ENCODE results near the gene GRHL3. TPM values are rescaled to one million over a fixed set of nuclear protein-coding genes. Genes with fewer than 3 reads are reported as not detected.

GRHL3 gene
- total RNA-seq, 1 donor from 2014 or later, result 6.9 TPM

GRCh38 chr1:24384251-24385090 is 65.3 kb downstream of the GRHL3 start:
- peak overlapping the region; percentile 23 for H3K27ac ChIP-seq (ENCODE audit: low read depth, low read length)
- H3K4me2 ChIP-seq (ENCODE audit: low read length), result peak overlapping the region; percentile 71

GRCh38 chr1:24385160-24385940 is 66.2 kb downstream of the GRHL3 start:
- Mint-ChIP-seq H3K4me1 (ENCODE audit: low read depth, unreplicated experiment) (peaks cover 20% of the 10 kb centered on the region), H3K36me3 (ENCODE audit: low read depth, unreplicated experiment) (peaks cover 27% of the 10 kb centered on the region), H3K4me3 (ENCODE audit: unreplicated experiment) (no peak overlapping the region), H3K27ac (ENCODE audit: unreplicated experiment) (no peak overlapping the region), H3K27me3 (ENCODE audit: low read depth, unreplicated experiment) (no peaks in the 10 kb centered on the region), H3K9me3 (ENCODE audit: unreplicated experiment) (no peaks in the 10 kb centered on the region)
- peaks cover 15% of the 10 kb centered on the region for H3K4me1 ChIP-seq (ENCODE audit: insufficient read depth, low read length)
- no peaks in the 10 kb centered on the region for H3K36me3 ChIP-seq (ENCODE audit: insufficient read depth, low read length)
- no peaks in the 10 kb centered on the region for H3K9me3 ChIP-seq (ENCODE audit: insufficient read depth, low read depth, low read length)
- H3K4me3 ChIP-seq (ENCODE audit: insufficient read depth, low read depth, low read length), result no peak overlapping the region
- DNase-seq (ENCODE audit: low read depth) (peak; percentile 68), FAIRE-seq (peak; percentile 37)
- H3K4me2 ChIP-seq (ENCODE audit: low read length), result no peak overlapping the region
- no peak overlapping the region for H3K27ac ChIP-seq (ENCODE audit: low read depth, low read length)
- no peaks in the 10 kb centered on the region for H4K20me1 ChIP-seq (ENCODE audit: insufficient read depth, low read length)
- no peaks in the 10 kb centered on the region for H3K27me3 ChIP-seq (ENCODE audit: insufficient read depth, low read length)
- H2AFZ ChIP-seq (ENCODE audit: low read depth, low read length), result no peak overlapping the region
- H3K79me2 ChIP-seq (ENCODE audit: insufficient read depth, low read length), result no peaks in the 10 kb centered on the region
- peak; percentile 47 for TF ChIP-seq CTCF (IDR thresholded peaks at IDR 0.05; ENCODE audit: insufficient read depth, low read depth, low read length)
- no peak for TF ChIP-seq EZH2 (IDR thresholded peaks at IDR 0.05; ENCODE audit: insufficient read depth, low read length)
- H3K9ac ChIP-seq (ENCODE audit: low read length), result peak overlapping the region; percentile 21

More at GRCh38 chr1:24384251-24385090, 65.3 kb downstream of the GRHL3 start:
- Mint-ChIP-seq H3K27ac (ENCODE audit: unreplicated experiment) (no peak overlapping the region), H3K4me1 (ENCODE audit: low read depth, unreplicated experiment) (peaks cover 23% of the 10 kb centered on the region), H3K4me3 (ENCODE audit: unreplicated experiment) (no peak overlapping the region), H3K36me3 (ENCODE audit: low read depth, unreplicated experiment) (peaks cover 28% of the 10 kb centered on the region), H3K9me3 (ENCODE audit: unreplicated experiment) (no peaks in the 10 kb centered on the region), H3K27me3 (ENCODE audit: low read depth, unreplicated experiment) (peaks cover 2% of the 10 kb centered on the region)
- DNase-seq (ENCODE audit: low read depth), result peak; percentile 73
- no peak for FAIRE-seq
- Histone ChIP-seq H3K9ac (ENCODE audit: low read length) (peak overlapping the region; percentile 21), H4K20me1 (ENCODE audit: insufficient read depth, low read length) (no peaks in the 10 kb centered on the region), H3K4me1 (ENCODE audit: insufficient read depth, low read length) (peaks cover 15% of the 10 kb centered on the region), H3K79me2 (ENCODE audit: insufficient read depth, low read length) (no peaks in the 10 kb centered on the region), H3K27me3 (ENCODE audit: insufficient read depth, low read length) (no peaks in the 10 kb centered on the region), H3K4me3 (ENCODE audit: insufficient read depth, low read depth, low read length) (peak overlapping the region; percentile 7), H2AFZ (ENCODE audit: low read depth, low read length) (peak overlapping the region; percentile 23), H3K36me3 (ENCODE audit: insufficient read depth, low read length) (no peaks in the 10 kb centered on the region), H3K9me3 (ENCODE audit: insufficient read depth, low read depth, low read length) (no peaks in the 10 kb centered on the region)
- no peak for TF ChIP-seq EZH2 (IDR thresholded peaks at IDR 0.05; ENCODE audit: insufficient read depth, low read length)
- no peak for TF ChIP-seq CTCF (IDR thresholded peaks at IDR 0.05; ENCODE audit: insufficient read depth, low read depth, low read length)
